IMR-90 (cell line): ENCODE results near the gene TNRC6A.

Experiments
- CTCF ChIP-seq: conservative IDR thresholded peaks from 2 replicates; pipeline ENCODE4 v1.5.1; 2012; ENCODE audit warnings: mild to moderate bottlenecking, low read depth, low read length, improper control_type of control experiment
- MAFK ChIP-seq: IDR thresholded peaks from 2 replicates; pipeline ENCODE4 v1.6.1; 2012; ENCODE audit warnings: low read depth, low read length, improper control_type of control experiment
- MXI1 ChIP-seq: IDR thresholded peaks from 2 replicates; pipeline ENCODE4 v1.6.1; 2012; ENCODE audit warnings: low read depth, mild to moderate bottlenecking, low read length, moderate library complexity, borderline replicate concordance
- POLR2A ChIP-seq: IDR thresholded peaks from 2 replicates; pipeline ENCODE4 v1.6.1; 2012; ENCODE audit warnings: mild to moderate bottlenecking, low read depth, low read length
- RAD21 ChIP-seq: IDR thresholded peaks from 2 replicates; pipeline ENCODE4 v1.6.1; 2012; ENCODE audit warnings: low read length, improper control_type of control experiment
- RFX5 ChIP-seq: IDR thresholded peaks from 2 replicates; pipeline ENCODE4 v1.8.0; 2012; ENCODE audit warnings: low read depth, mild to moderate bottlenecking, low read length, moderate library complexity
- SMC3 ChIP-seq: fragments of 150-350 bp; IDR thresholded peaks from 2 replicates; pipeline ENCODE4 v1.6.1; 2016; ENCODE audit warnings: low read depth, mild to moderate bottlenecking, antibody characterized with exemption, low read length, moderate library complexity

GRCh38 chr16:24837969-24838368 lies 108.5 kb downstream of the TNRC6A start:
- TF ChIP-seq MAFK, result no peak
- TF ChIP-seq CTCF, result no peak
- no peak for TF ChIP-seq MXI1
- TF ChIP-seq RFX5, result no peak
- TF ChIP-seq RAD21, result no peak
- TF ChIP-seq POLR2A, result no peak
- no peak for TF ChIP-seq SMC3
